Activated gamma-delta T cell (primary cell): ENCODE data around the gene KCNK13.
"Not testable (repeated sequence)": the region's sequence is repeated elsewhere in the genome, so short reads cannot be mapped to it uniquely, and the experiment has no call there.

Source experiments
- DNase-seq: peaks from one replicate; lab custom pipeline; 2025; lab: John Stamatoyannopoulos, UW

KCNK13 gene

GRCh38 chr14:90193925-90194324 lies 132.1 kb downstream of the KCNK13 start:
- no peak for DNase-seq

DNA sequence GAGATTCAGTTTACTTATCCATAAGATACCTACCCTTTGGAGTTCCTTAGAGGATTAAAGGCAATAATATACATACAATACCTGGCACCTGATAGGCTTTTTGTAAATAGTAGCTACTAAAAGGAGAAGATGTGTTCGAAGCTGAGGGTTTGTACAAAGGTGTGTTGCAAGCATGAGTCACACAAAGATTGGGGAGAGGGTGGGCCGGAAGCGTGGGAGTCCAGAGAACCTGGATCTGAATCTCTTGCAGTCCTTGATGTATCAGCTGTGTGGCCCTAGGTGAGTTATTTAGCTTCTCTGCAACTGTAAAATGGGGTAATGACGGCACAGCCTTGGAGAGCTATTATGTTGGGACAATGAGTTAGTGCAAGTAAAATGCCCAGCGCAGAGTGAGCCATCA lies 132.9 kb downstream of the KCNK13 start:
- DNase-seq, result no peak

- DNase-seq, result no peak
Observed at GRCh38 chr14:90198541-90199060, 136.8 kb downstream of the KCNK13 start.

GRCh38 chr14:90200546-90200945 lies 138.8 kb downstream of the KCNK13 start:
- DNase-seq, result not testable (repeated sequence)

DNA sequence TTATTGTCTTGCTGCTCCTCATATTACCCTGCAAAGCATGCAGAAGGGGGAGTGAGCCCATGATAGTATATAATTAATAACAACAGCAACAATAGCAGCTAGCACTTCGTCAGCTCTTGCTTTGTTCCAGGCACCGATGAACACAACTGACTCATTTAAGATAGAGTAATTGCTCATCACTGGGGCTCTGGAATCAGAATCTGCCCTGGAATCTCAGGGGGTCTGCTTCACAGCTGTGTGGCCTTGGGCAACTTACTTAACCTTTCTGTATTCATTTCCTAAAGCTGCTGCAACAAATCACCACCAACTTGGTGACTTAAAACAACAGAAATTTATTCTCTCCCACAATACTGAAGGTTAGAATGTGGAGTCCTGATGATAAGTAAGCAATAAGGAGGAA lies 139.6 kb downstream of the KCNK13 start:
- no peak for DNase-seq

DNA sequence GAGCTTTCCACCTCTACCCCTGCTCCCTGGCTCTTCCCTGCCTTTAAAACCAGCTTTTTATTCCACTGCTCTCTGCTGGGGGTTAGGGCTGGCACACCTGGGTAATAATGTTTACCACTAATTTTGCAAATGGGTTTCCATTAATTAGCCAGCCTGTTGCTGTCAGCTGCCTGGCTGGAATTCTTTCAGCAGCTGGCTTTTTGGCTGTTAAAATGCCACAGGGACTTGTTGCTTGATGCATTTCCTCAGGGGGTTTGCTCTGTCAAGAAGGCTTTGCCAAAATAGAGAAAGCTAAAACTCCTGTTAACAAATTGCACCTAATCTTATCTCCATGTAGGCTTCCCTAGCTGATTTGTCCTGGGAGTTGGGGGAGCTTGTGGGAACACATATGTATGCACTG lies 142.7 kb downstream of the KCNK13 start:
- DNase-seq, result no peak

- no peak for DNase-seq
Observed at GRCh38 chr14:90213099-90213748, 151.4 kb downstream of the KCNK13 start.

- no peak for DNase-seq
Observed at GRCh38 chr14:90228478-90228877, 166.7 kb downstream of the KCNK13 start.

- not testable (repeated sequence) for DNase-seq
Observed at GRCh38 chr14:90229942-90230341, 168.1 kb downstream of the KCNK13 start.
